HepG2 (cell line): Measurements from ENCODE around the gene PSMD6. TPM values are rescaled to one million over a fixed set of nuclear protein-coding genes. Genes with fewer than 3 reads are reported as not detected.

Experiments
- DNMT3B ChIP-seq: conservative IDR thresholded peaks from 2 replicates; pipeline ENCODE4 v1.6.1; 2016; ENCODE audit warnings: missing biosample characterization, control low read depth
- ELF3 ChIP-seq: IDR thresholded peaks from 2 replicates; pipeline ENCODE4 v1.6.1; 2016; ENCODE audit warnings: missing genetic modification reagents, missing compliant biosample characterization
- FLYWCH1 ChIP-seq: sonication (generic); formaldehyde crosslinking; IDR thresholded peaks from 2 replicates; pipeline ENCODE4 v1.8.1; 2023; ENCODE audit warnings: mild to moderate bottlenecking, missing genetic modification reagents
- HMGXB3 ChIP-seq: sonication (generic); formaldehyde crosslinking; IDR thresholded peaks from 2 replicates; pipeline ENCODE4 v1.4.0; 2020; ENCODE audit warnings: missing genetic modification reagents, borderline replicate concordance
- IRF1 ChIP-seq: sonication (generic); formaldehyde crosslinking; IDR thresholded peaks from 2 replicates; pipeline ENCODE4 v1.4.0; 2020; ENCODE audit warnings: low read depth, mild to moderate bottlenecking, missing genetic modification reagents
- IRF9 ChIP-seq: sonication (generic); formaldehyde crosslinking; IDR thresholded peaks from 2 replicates; pipeline ENCODE4 v1.8.0; 2022; ENCODE audit warnings: missing genetic modification reagents, mild to moderate bottlenecking, borderline replicate concordance
- RFXAP ChIP-seq: sonication (generic); formaldehyde crosslinking; IDR thresholded peaks from 2 replicates; pipeline ENCODE4 v1.4.0; 2020; ENCODE audit warnings: missing genetic modification reagents, borderline replicate concordance
- TMF1 ChIP-seq: sonication (generic); formaldehyde crosslinking; IDR thresholded peaks from 2 replicates; pipeline ENCODE4 v1.8.1; 2022; ENCODE audit warnings: low read depth, missing genetic modification reagents
- TSC22D2 ChIP-seq: sonication (generic); formaldehyde crosslinking; IDR thresholded peaks from 2 replicates; pipeline ENCODE4 v1.5.1; 2020; ENCODE audit warnings: missing genetic modification reagents, mild to moderate bottlenecking, borderline replicate concordance
- ZBTB8A ChIP-seq: sonication (generic); formaldehyde crosslinking; IDR thresholded peaks from 2 replicates; pipeline ENCODE4 v1.4.0; 2020; ENCODE audit warnings: mild to moderate bottlenecking, low read depth, missing genetic modification reagents, borderline replicate concordance
- ZNF550 ChIP-seq: sonication (generic); formaldehyde crosslinking; IDR thresholded peaks from 2 replicates; pipeline ENCODE4 v1.4.0; 2020; ENCODE audit warnings: mild to moderate bottlenecking, missing genetic modification reagents, borderline replicate concordance
- polyA plus RNA-seq, 8 experiments: library from polyadenylated mRNA; depleted of rRNA in 3 of 8; stranded (reverse) in 7 of 8; unstranded in 1 of 8; fragments of >200 nt; fragmentation: Illumina TruSeq in 4 of 8; extraction: Trizol in 4 of 8; gene quantifications; 2 replicates each; pipeline versions ENCODE4 v1.2.1 to v1.2.3, GENCODE V29; 2011 to 2016; ENCODE audit warnings: low read depth in 4 of 8, missing spikeins in 1 of 8, mixed read lengths in 1 of 8; ENCODE audit not compliant: insufficient read depth in 1 of 8
- total RNA-seq, 5 experiments: library from RNA; depleted of rRNA; stranded (reverse); fragments of >200 nt; fragmentation: Illumina TruSeq; extraction: Trizol; gene quantifications; 2 replicates each; pipeline ENCODE4 v1.2.3, GENCODE V29; 2016; ENCODE audit warnings: low read depth in 1 of 5
- TF ChIP-seq, protein P1 (sequence below): sonication (generic); formaldehyde crosslinking; IDR thresholded peaks from 2 replicates; pipeline ENCODE4 v1.4.0; 2020; ENCODE audit warnings: missing genetic modification reagents
- TF ChIP-seq, protein P2 (sequence below): sonication (generic); formaldehyde crosslinking; IDR thresholded peaks from 2 replicates; pipeline ENCODE4 v1.4.0; 2020; ENCODE audit warnings: missing genetic modification reagents

The PSMD6 gene
- total and polyA plus RNA-seq, 2 of the 13 experiments (the other 11 are each of a cell fraction or from before 2014, with no cell fraction given), result 36.8 to 117 TPM

- TF ChIP-seq ZNF550 (CRISPR knock-in tag) (peak; percentile 80; the same call in 1 of the 2 replicates), TSC22D2 (CRISPR knock-in tag) (no peak), TMF1 (CRISPR knock-in tag) (peak; percentile 71; the same call in 1 of the 2 replicates), ZBTB8A (no peak), ELF3 (CRISPR knock-in tag) (peak; percentile 34; the same call in 1 of the 2 replicates), HMGXB3 (CRISPR knock-in tag) (peak; percentile 61; the same call in 1 of the 2 replicates), IRF1 (CRISPR knock-in tag) (no peak), DNMT3B (CRISPR knock-in tag) (peak; percentile 53), FLYWCH1 (CRISPR knock-in tag) (no peak), RFXAP (CRISPR knock-in tag) (peak; percentile 75), IRF9 (CRISPR knock-in tag) (peak; percentile 90)
- TF ChIP-seq, protein P1, sequence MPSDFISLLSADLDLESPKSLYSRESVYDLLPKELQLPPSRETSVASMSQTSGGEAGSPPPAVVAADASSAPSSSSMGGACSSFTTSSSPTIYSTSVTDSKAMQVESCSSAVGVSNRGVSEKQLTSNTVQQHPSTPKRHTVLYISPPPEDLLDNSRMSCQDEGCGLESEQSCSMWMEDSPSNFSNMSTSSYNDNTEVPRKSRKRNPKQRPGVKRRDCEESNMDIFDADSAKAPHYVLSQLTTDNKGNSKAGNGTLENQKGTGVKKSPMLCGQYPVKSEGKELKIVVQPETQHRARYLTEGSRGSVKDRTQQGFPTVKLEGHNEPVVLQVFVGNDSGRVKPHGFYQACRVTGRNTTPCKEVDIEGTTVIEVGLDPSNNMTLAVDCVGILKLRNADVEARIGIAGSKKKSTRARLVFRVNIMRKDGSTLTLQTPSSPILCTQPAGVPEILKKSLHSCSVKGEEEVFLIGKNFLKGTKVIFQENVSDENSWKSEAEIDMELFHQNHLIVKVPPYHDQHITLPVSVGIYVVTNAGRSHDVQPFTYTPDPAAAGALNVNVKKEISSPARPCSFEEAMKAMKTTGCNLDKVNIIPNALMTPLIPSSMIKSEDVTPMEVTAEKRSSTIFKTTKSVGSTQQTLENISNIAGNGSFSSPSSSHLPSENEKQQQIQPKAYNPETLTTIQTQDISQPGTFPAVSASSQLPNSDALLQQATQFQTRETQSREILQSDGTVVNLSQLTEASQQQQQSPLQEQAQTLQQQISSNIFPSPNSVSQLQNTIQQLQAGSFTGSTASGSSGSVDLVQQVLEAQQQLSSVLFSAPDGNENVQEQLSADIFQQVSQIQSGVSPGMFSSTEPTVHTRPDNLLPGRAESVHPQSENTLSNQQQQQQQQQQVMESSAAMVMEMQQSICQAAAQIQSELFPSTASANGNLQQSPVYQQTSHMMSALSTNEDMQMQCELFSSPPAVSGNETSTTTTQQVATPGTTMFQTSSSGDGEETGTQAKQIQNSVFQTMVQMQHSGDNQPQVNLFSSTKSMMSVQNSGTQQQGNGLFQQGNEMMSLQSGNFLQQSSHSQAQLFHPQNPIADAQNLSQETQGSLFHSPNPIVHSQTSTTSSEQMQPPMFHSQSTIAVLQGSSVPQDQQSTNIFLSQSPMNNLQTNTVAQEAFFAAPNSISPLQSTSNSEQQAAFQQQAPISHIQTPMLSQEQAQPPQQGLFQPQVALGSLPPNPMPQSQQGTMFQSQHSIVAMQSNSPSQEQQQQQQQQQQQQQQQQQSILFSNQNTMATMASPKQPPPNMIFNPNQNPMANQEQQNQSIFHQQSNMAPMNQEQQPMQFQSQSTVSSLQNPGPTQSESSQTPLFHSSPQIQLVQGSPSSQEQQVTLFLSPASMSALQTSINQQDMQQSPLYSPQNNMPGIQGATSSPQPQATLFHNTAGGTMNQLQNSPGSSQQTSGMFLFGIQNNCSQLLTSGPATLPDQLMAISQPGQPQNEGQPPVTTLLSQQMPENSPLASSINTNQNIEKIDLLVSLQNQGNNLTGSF (CRISPR knock-in tag), result peak; percentile 71; the same call in 1 of the 2 replicates
- TF ChIP-seq, protein P2, sequence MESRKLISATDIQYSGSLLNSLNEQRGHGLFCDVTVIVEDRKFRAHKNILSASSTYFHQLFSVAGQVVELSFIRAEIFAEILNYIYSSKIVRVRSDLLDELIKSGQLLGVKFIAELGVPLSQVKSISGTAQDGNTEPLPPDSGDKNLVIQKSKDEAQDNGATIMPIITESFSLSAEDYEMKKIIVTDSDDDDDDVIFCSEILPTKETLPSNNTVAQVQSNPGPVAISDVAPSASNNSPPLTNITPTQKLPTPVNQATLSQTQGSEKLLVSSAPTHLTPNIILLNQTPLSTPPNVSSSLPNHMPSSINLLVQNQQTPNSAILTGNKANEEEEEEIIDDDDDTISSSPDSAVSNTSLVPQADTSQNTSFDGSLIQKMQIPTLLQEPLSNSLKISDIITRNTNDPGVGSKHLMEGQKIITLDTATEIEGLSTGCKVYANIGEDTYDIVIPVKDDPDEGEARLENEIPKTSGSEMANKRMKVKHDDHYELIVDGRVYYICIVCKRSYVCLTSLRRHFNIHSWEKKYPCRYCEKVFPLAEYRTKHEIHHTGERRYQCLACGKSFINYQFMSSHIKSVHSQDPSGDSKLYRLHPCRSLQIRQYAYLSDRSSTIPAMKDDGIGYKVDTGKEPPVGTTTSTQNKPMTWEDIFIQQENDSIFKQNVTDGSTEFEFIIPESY (CRISPR knock-in tag), result peak; percentile 57; the same call in 1 of the 2 replicates
Measured at GRCh38 chr3:64023187-64023860, at the start of gene PSMD6 (continued).
